ENCODE results near the gene TP53TG3. TPM values are rescaled to one million over a fixed set of nuclear protein-coding genes. Genes with fewer than 3 reads are reported as not detected.
"Not testable (repeated sequence)": the region's sequence is repeated elsewhere in the genome, so short reads cannot be mapped to it uniquely, and the experiment has no call there.

Gene TP53TG3
- total RNA-seq (ENCODE audit: low replicate concordance) = not detected in 2 replicates

DNA sequence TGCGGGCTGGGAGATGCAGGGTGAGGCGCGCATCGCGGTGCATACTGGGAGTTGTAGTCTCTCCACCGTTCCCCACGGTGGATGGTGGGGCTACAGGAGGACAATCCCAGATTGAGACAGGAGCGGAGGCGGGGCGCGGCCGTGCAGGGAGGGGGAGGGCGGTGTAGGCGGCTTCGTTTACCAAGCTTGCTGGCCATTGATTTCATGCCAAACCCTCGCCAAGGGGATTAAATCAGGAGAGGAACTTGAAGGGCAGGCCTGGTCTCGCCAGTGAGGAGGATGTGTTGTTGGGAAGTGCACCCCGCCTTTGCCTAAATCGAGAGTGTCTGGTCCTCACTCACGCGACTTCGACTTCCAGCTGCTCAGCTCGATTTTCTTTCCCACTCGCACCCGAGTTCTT, at the start of gene TP53TG3:
TSS of gene TP53TG3 (minus strand) at position 101 of the 400 bp plus-strand sequence. CDS start at position 33, 68 bp downstream.
- not testable (repeated sequence) for DNase-seq (ENCODE audit: low spot score); H3K4me3 ChIP-seq; H3K27ac Mint-ChIP-seq; H2AFZ ChIP-seq (replicated peaks); H4K20me1 ChIP-seq (ENCODE audit: low read depth); H3F3A ChIP-seq (ENCODE audit: low read depth); H3K79me2 ChIP-seq (ENCODE audit: low read depth); H3K27me3 Mint-ChIP-seq (ENCODE audit: insufficient read depth, low read depth); H3K9ac ChIP-seq; H3K36me3 Mint-ChIP-seq; H3K9me3 ChIP-seq (ENCODE audit: low read depth); H3K4me2 ChIP-seq; H3K4me1 ChIP-seq; H3K27me3 ChIP-seq; H3K9me3 Mint-ChIP-seq; H3K4me1 Mint-ChIP-seq; H3K27ac ChIP-seq; H3K4me3 Mint-ChIP-seq; H3K36me3 ChIP-seq

- not testable (repeated sequence) for H3K4me1 ChIP-seq; H3K36me3 Mint-ChIP-seq; H3K4me1 Mint-ChIP-seq; H3F3A ChIP-seq (ENCODE audit: low read depth); H3K9me3 Mint-ChIP-seq; DNase-seq (ENCODE audit: low spot score); H4K20me1 ChIP-seq (ENCODE audit: low read depth); H3K4me3 ChIP-seq; H3K9me3 ChIP-seq (ENCODE audit: low read depth); H3K27ac Mint-ChIP-seq; H3K27me3 ChIP-seq; H2AFZ ChIP-seq (replicated peaks); H3K27ac ChIP-seq; H3K27me3 Mint-ChIP-seq (ENCODE audit: insufficient read depth, low read depth); H3K4me3 Mint-ChIP-seq; H3K79me2 ChIP-seq (ENCODE audit: low read depth); H3K9ac ChIP-seq; H3K4me2 ChIP-seq; H3K36me3 ChIP-seq
Observed at GRCh38 chr16:32650876-32651275, 25.1 kb downstream of the TP53TG3 start.

- not testable (repeated sequence) for H3K4me1 ChIP-seq; H3K27ac Mint-ChIP-seq; H3K9me3 ChIP-seq (ENCODE audit: low read depth); H3K4me3 Mint-ChIP-seq; DNase-seq (ENCODE audit: low spot score); H3K36me3 ChIP-seq; H3K79me2 ChIP-seq (ENCODE audit: low read depth); H4K20me1 ChIP-seq (ENCODE audit: low read depth); H3K4me1 Mint-ChIP-seq; H3K9ac ChIP-seq; H3K4me2 ChIP-seq; H3K27me3 Mint-ChIP-seq (ENCODE audit: insufficient read depth, low read depth); H3K36me3 Mint-ChIP-seq; H3K4me3 ChIP-seq; H3F3A ChIP-seq (ENCODE audit: low read depth); H2AFZ ChIP-seq (replicated peaks); H3K27me3 ChIP-seq; H3K27ac ChIP-seq
- peaks cover 20% of the 10 kb centered on the region for H3K9me3 Mint-ChIP-seq
Observed at GRCh38 chr16:32647562-32647961, 28.4 kb downstream of the TP53TG3 start.

DNA sequence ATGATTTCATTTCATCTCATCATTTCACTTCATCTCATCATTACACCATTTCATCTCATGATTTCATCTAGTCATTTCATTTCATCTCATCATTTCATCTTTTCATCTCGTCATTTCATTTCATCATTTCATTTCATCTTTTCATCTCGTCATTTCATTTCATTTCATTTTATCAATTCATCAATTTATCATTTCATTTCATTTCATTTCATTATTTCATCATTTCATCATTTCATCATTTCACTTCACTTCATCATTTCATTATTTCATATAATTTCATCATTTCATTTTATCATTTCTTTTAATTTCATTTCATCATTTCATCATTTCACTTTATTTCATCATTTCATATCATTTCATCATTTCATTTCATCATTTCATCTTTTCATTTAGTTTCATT, 29.2 kb downstream of the TP53TG3 start:
- H3K9me3 Mint-ChIP-seq = peaks cover 20% of the 10 kb centered on the region
- H4K20me1 ChIP-seq (ENCODE audit: low read depth); H3K4me3 ChIP-seq; H3K4me1 ChIP-seq; H3K27ac ChIP-seq; H2AFZ ChIP-seq (replicated peaks); H3K79me2 ChIP-seq (ENCODE audit: low read depth); H3K27ac Mint-ChIP-seq; DNase-seq (ENCODE audit: low spot score); H3K27me3 ChIP-seq; H3K4me3 Mint-ChIP-seq; H3K4me1 Mint-ChIP-seq; H3K36me3 Mint-ChIP-seq; H3K9ac ChIP-seq; H3K4me2 ChIP-seq; H3K27me3 Mint-ChIP-seq (ENCODE audit: insufficient read depth, low read depth); H3F3A ChIP-seq (ENCODE audit: low read depth); H3K36me3 ChIP-seq; H3K9me3 ChIP-seq (ENCODE audit: low read depth): not testable (repeated sequence)

DNA sequence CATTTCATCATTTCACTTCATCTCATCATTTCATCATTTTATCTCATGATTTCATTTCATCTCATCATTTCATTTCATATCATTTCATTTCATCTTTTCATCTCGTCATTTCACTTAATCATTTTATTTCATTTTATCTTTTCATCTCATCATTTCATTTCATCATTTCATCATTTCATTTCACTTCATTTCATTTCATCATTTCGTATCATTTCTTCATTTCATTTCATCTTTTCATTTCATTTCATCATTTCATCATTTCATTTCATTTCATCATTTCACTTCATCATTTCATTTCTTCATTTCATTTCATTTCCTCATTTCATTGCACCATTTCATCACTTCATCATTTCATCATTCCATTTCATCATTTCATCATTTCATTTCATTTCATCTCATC, 29.8 kb downstream of the TP53TG3 start:
- not testable (repeated sequence) for H3K27ac ChIP-seq; H3K4me3 Mint-ChIP-seq; H3K4me1 Mint-ChIP-seq; H3K9ac ChIP-seq; H3K4me2 ChIP-seq; H3K27ac Mint-ChIP-seq; DNase-seq (ENCODE audit: low spot score); H4K20me1 ChIP-seq (ENCODE audit: low read depth); H3F3A ChIP-seq (ENCODE audit: low read depth); H3K4me1 ChIP-seq; H3K36me3 Mint-ChIP-seq; H3K4me3 ChIP-seq; H3K36me3 ChIP-seq; H3K79me2 ChIP-seq (ENCODE audit: low read depth); H3K27me3 Mint-ChIP-seq (ENCODE audit: insufficient read depth, low read depth); H3K9me3 ChIP-seq (ENCODE audit: low read depth); H3K27me3 ChIP-seq; H2AFZ ChIP-seq (replicated peaks)
- H3K9me3 Mint-ChIP-seq = peaks cover 20% of the 10 kb centered on the region

DNA sequence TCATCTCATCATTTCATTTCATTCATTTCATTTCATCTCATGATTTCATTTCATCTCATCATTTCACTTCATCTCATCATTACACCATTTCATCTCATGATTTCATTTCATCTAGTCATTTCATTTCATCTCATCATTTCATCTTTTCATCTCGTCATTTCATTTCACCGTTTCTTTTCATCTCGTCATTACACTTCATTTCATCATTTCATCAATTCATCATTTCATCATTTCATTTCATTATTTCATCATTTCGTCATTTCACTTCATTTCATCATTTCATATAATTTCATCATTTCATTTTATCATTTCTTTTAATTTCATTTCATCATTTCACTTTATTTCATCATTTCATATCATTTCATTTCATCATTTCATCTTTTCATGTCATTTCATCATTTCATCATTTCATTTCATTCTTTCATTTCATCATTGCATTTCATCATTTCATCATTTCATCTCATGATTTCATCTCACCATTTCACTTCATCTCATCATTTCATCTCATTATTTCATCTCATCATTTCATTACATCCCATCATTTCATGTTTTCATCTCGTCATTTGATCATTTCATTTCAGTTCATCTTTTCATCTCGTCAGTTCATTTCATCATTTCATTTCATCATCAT, 30.6 kb downstream of the TP53TG3 start:
- H3K36me3 ChIP-seq; H3K79me2 ChIP-seq (ENCODE audit: low read depth); H3K36me3 Mint-ChIP-seq; H3F3A ChIP-seq (ENCODE audit: low read depth); H3K27me3 Mint-ChIP-seq (ENCODE audit: insufficient read depth, low read depth); H3K27ac Mint-ChIP-seq; H4K20me1 ChIP-seq (ENCODE audit: low read depth); H3K4me1 Mint-ChIP-seq; DNase-seq (ENCODE audit: low spot score); H3K4me3 Mint-ChIP-seq; H2AFZ ChIP-seq (replicated peaks); H3K9ac ChIP-seq; H3K4me1 ChIP-seq; H3K27me3 ChIP-seq; H3K27ac ChIP-seq; H3K9me3 ChIP-seq (ENCODE audit: low read depth); H3K4me3 ChIP-seq; H3K4me2 ChIP-seq: not testable (repeated sequence)
- peaks cover 20% of the 10 kb centered on the region for H3K9me3 Mint-ChIP-seq

DNA sequence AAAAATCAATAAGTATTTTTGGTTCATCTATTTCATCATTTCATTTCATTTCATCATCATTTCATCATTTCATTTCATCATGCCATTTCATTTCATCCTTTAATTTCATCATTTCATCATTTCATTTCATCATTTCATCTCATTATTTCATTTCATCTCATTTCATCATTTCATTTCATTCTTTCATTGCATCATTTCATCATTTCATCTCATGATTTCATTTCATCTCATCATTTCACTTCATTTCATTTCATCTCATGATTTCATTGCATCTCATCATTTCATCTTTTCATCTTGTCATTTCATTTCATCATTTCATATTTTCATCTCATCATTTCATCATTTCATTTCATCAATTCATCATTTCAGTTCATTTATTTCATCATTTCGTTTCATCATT, 31.2 kb downstream of the TP53TG3 start:
- H3K9me3 Mint-ChIP-seq = peaks cover 20% of the 10 kb centered on the region
- H4K20me1 ChIP-seq (ENCODE audit: low read depth); H3K4me3 ChIP-seq; H3K27ac ChIP-seq; H3K27me3 Mint-ChIP-seq (ENCODE audit: insufficient read depth, low read depth); H3K27ac Mint-ChIP-seq; H3K36me3 ChIP-seq; H3K27me3 ChIP-seq; DNase-seq (ENCODE audit: low spot score); H3K9ac ChIP-seq; H2AFZ ChIP-seq (replicated peaks); H3K9me3 ChIP-seq (ENCODE audit: low read depth); H3K4me3 Mint-ChIP-seq; H3K79me2 ChIP-seq (ENCODE audit: low read depth); H3K4me2 ChIP-seq; H3K4me1 ChIP-seq; H3K4me1 Mint-ChIP-seq; H3K36me3 Mint-ChIP-seq; H3F3A ChIP-seq (ENCODE audit: low read depth): not testable (repeated sequence)

DNA sequence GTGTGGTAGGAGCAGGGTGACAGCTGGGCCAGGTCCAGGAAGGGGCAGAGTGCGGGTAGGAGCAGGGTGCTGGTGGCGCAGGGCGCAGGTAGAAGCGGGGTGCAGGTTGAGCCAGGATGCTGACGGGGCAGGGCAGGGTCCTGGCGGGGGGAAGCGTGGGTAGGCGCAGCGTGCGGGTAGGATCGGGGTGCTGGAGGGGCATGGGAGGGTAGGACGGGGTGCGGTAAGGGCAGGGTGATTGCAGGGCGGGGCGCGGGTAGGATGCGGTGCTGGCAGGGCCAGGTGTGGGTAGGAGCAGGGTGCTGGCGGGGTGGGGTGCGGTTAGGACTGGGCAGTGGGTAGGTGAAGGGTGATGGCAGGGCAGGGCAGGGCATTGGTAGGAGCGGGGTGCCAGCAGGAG, 38.4 kb downstream of the TP53TG3 start:
- DNase-seq (ENCODE audit: low spot score); H2AFZ ChIP-seq (replicated peaks); H3K9ac ChIP-seq; H4K20me1 ChIP-seq (ENCODE audit: low read depth); H3K36me3 Mint-ChIP-seq; H3K27ac ChIP-seq; H3K27ac Mint-ChIP-seq; H3F3A ChIP-seq (ENCODE audit: low read depth); H3K4me2 ChIP-seq; H3K9me3 Mint-ChIP-seq; H3K36me3 ChIP-seq; H3K27me3 ChIP-seq; H3K9me3 ChIP-seq (ENCODE audit: low read depth); H3K4me1 ChIP-seq; H3K4me3 ChIP-seq; H3K4me1 Mint-ChIP-seq; H3K4me3 Mint-ChIP-seq; H3K27me3 Mint-ChIP-seq (ENCODE audit: insufficient read depth, low read depth); H3K79me2 ChIP-seq (ENCODE audit: low read depth): not testable (repeated sequence)
